Bronchial epithelial cell (primary cell): ENCODE measurements around the gene GNAS-AS1. TPM values are rescaled to one million over a fixed set of nuclear protein-coding genes. Genes with fewer than 3 reads are reported as not detected.

ENCODE experiments used
- DNase-seq: peaks from one replicate; pipeline ENCODE4 v3.0.0-alpha.2; 2010; ENCODE audit warnings: low read depth
- FAIRE-seq: peaks from 2 replicates; lab custom pipeline; 2011; peaks lifted over from hg19 to GRCh38; lab: Jason Lieb, UNC
- H3K27me3 ChIP-seq: 2 replicates; pipeline ENCODE4 v1.5.1; 2011; ENCODE audit warnings: low read length; ENCODE audit not compliant: control insufficient read depth, insufficient read depth
- H3K36me3 ChIP-seq: 2 replicates; pipeline ENCODE4 v1.5.1; 2011; ENCODE audit warnings: low read length; ENCODE audit not compliant: control insufficient read depth, insufficient read depth
- H3K4me3 ChIP-seq: 2 replicates; pipeline ENCODE4 v1.5.1; 2011; ENCODE audit warnings: mild to moderate bottlenecking, low read depth, low read length, control low read depth
- CTCF ChIP-seq: IDR thresholded peaks from 2 replicates; pipeline ENCODE4 v1.5.1; 2011; ENCODE audit warnings: mild to moderate bottlenecking, moderate library complexity, low read length, control low read depth, inconsistent platforms; ENCODE audit not compliant: insufficient read depth, severe bottlenecking
- total RNA-seq: library from RNA; depleted of rRNA; stranded (reverse); fragments of >200 nt; gene quantifications from 2 replicates; pipeline ENCODE4 v1.2.1, GENCODE V29; 2014

Gene GNAS-AS1
- total RNA-seq, 1 donor from 2014 or later: 1.3 TPM

- no peaks in the 10 kb centered on the region for H3K27me3 ChIP-seq
- no peaks in the 10 kb centered on the region for H3K36me3 ChIP-seq
- peak; percentile 15 for DNase-seq
- H3K4me3 ChIP-seq: peak overlapping the region; percentile 86
- TF ChIP-seq CTCF: peak; percentile 9
- no peak for FAIRE-seq
Measured at GRCh38 chr20:58892141-58892931, 41.6 kb upstream of the GNAS-AS1 start.

GRCh38 chr20:58891718-58892140 lies 41.0 kb upstream of the GNAS-AS1 start:
- no peaks in the 10 kb centered on the region for H3K36me3 ChIP-seq
- FAIRE-seq (no peak), DNase-seq (no peak)

GRCh38 chr20:58891086-58891717 lies 40.5 kb upstream of the GNAS-AS1 start:
- DNase-seq (no peak), FAIRE-seq (no peak)
- Histone ChIP-seq H3K36me3 (no peaks in the 10 kb centered on the region), H3K4me3 (peak overlapping the region; percentile 86), H3K27me3 (no peaks in the 10 kb centered on the region)
- TF ChIP-seq CTCF: no peak

More at GRCh38 chr20:58891718-58892140, 41.0 kb upstream of the GNAS-AS1 start:
- peak overlapping the region; percentile 86 for H3K4me3 ChIP-seq
- no peak for TF ChIP-seq CTCF
- no peaks in the 10 kb centered on the region for H3K27me3 ChIP-seq

GRCh38 chr20:58890518-58891085 lies 39.9 kb upstream of the GNAS-AS1 start:
- no peaks in the 10 kb centered on the region for H3K27me3 ChIP-seq
- no peak for TF ChIP-seq CTCF
- FAIRE-seq (no peak), DNase-seq (peak; percentile 23)
- H3K36me3 ChIP-seq: no peaks in the 10 kb centered on the region
- peak overlapping the region; percentile 86 for H3K4me3 ChIP-seq

- H3K4me3 ChIP-seq: peak overlapping the region; percentile 86
- DNase-seq (no peak), FAIRE-seq (no peak)
- no peaks in the 10 kb centered on the region for H3K27me3 ChIP-seq
- H3K36me3 ChIP-seq: no peaks in the 10 kb centered on the region
- TF ChIP-seq CTCF: no peak
Measured at GRCh38 chr20:58889798-58890517, 39.3 kb upstream of the GNAS-AS1 start.
